A549 treated with AZD9567 at 1 μM for 4 hours (cell line): ENCODE data around the gene PDXDC1. TPM values are rescaled to one million over a fixed set of nuclear protein-coding genes. Genes with fewer than 3 reads are reported as not detected.

ENCODE experiments used
- total RNA-seq: library from RNA; stranded (reverse); fragments of 200-300 nt; extraction: Qiagen RNA extraction; gene quantifications from 5 replicates; pipeline ENCODE4 v1.2.3, GENCODE V29; 2022; ENCODE audit not compliant: insufficient read depth

Gene PDXDC1
- total RNA-seq, result 60.4 to 72.7 TPM (median 66.2 TPM) in 5 replicates

GRCh38 chr16:14974656-14975417 lies at the start of gene PDXDC1:
Gene PDXDC1, plus strand, starts transcription at chr16:14975026. Its CDS starts 174 bp downstream, at chr16:14975200.

GRCh38 chr16:14937143-14937542 lies 37.7 kb upstream of the PDXDC1 start, which contains the start of gene NPIPA1:
Gene NPIPA1, plus strand, starts transcription at chr16:14937443. Its CDS starts 0 bp downstream, at chr16:14937443.

GRCh38 chr16:15093955-15094827 lies 119.4 kb downstream of the PDXDC1 start, which contains the start of gene RRN3:
Gene RRN3, minus strand, starts transcription at chr16:15094272. Its CDS starts 39 bp downstream, at chr16:15094233.

Other genes starting within 250 kb of the PDXDC1 start
- 1.5 to 2.4 TPM (median 1.9 TPM) in 4 of 5 replicates, not detected in the other for gene NPIPA2, start 232.5 kb upstream of the PDXDC1 start, total RNA-seq
- gene NOMO1, start 141.3 kb upstream of the PDXDC1 start, total RNA-seq, result 86.4 to 151 TPM (median 95.2 TPM) in 5 replicates
- 45.9 to 56.8 TPM (median 52.8 TPM) in 5 replicates for gene NPIPA1, start 37.6 kb upstream of the PDXDC1 start, total RNA-seq
- 38.1 to 45.2 TPM (median 43.6 TPM) in 5 replicates for gene NTAN1, start 81.0 kb downstream of the PDXDC1 start, total RNA-seq
- 35.8 to 48.9 TPM (median 40.7 TPM) in 5 replicates for gene RRN3, start 119.2 kb downstream of the PDXDC1 start, total RNA-seq